HFFc6 (cell line): ENCODE results near the gene GALK1. TPM values are rescaled to one million over a fixed set of nuclear protein-coding genes. Genes with fewer than 3 reads are reported as not detected.

Experiments
- DNase-seq: peaks from one replicate; pipeline ENCODE4 v3.0.0-alpha.2; 2018
- H3K27ac Mint-ChIP-seq: 2 replicates; pipeline ENCODE4 v1.8.0; 2020; ENCODE audit warnings: mild to moderate bottlenecking, mixed read lengths
- H3K27me3 Mint-ChIP-seq: 2 replicates; pipeline ENCODE4 v1.8.0; 2021; ENCODE audit warnings: mild to moderate bottlenecking, moderate library complexity, mixed read lengths; ENCODE audit not compliant: insufficient read depth
- H3K36me3 Mint-ChIP-seq: 2 replicates; pipeline ENCODE4 v1.8.0; 2021; ENCODE audit warnings: low read depth, mixed read lengths
- H3K4me1 Mint-ChIP-seq: 2 replicates; pipeline ENCODE4 v1.8.0; 2020; ENCODE audit warnings: low read depth, mixed read lengths
- H3K4me3 Mint-ChIP-seq: 2 replicates; pipeline ENCODE4 v1.8.0; 2020; ENCODE audit warnings: mild to moderate bottlenecking, moderate library complexity, mixed read lengths
- H3K9me3 Mint-ChIP-seq: 2 replicates; pipeline ENCODE4 v1.8.0; 2020; ENCODE audit warnings: mild to moderate bottlenecking, mixed read lengths
- CTCF ChIP-seq: fragments of 200-600 bp; sonication (generic); IDR thresholded peaks from 2 replicates; pipeline ENCODE4 v1.5.0; 2021; ENCODE audit warnings: antibody characterized with exemption, mild to moderate bottlenecking
- total RNA-seq, 6 experiments: library from RNA; stranded (reverse); fragmentation: NEBNext Ultra II Directional; extraction: Animal tissue kit (Norgen Biotek cat#: 25700); gene quantifications; 2 replicates in 1 of 6; 3 replicates in 5 of 6; pipeline ENCODE4 v1.2.3, GENCODE V29; 2021

The GALK1 gene
- total RNA-seq, 6 experiments from 2014 or later = 33.8 to 43.2 (median 37.7) TPM

GRCh38 chr17:75750661-75751423 is 14.2 kb downstream of the GALK1 start:
- H3K9me3 Mint-ChIP-seq = no peaks in the 10 kb centered on the region
- H3K4me3 Mint-ChIP-seq = no peak overlapping the region
- peaks cover 1% of the 10 kb centered on the region for H3K27me3 Mint-ChIP-seq
- H3K4me1 Mint-ChIP-seq = peaks cover 20% of the 10 kb centered on the region
- no peaks in the 10 kb centered on the region for H3K36me3 Mint-ChIP-seq
- DNase-seq = no peak
- H3K27ac Mint-ChIP-seq = no peak overlapping the region
- TF ChIP-seq CTCF = no peak

GRCh38 chr17:75749545-75750389 is 15.2 kb downstream of the GALK1 start:
- TF ChIP-seq CTCF = peak; percentile 99
- DNase-seq = peak; percentile 56
- Mint-ChIP-seq H3K9me3 (no peaks in the 10 kb centered on the region), H3K4me3 (peak overlapping the region; percentile 28; the same call in 1 of the 2 replicates), H3K27me3 (peaks cover 1% of the 10 kb centered on the region), H3K27ac (no peak overlapping the region), H3K36me3 (no peaks in the 10 kb centered on the region), H3K4me1 (peaks cover 17% of the 10 kb centered on the region)

- H3K27me3 Mint-ChIP-seq = peaks cover 1% of the 10 kb centered on the region
- peaks cover 13% of the 10 kb centered on the region for H3K4me1 Mint-ChIP-seq
- no peak overlapping the region for H3K27ac Mint-ChIP-seq
- H3K36me3 Mint-ChIP-seq = no peaks in the 10 kb centered on the region
- no peak overlapping the region for H3K4me3 Mint-ChIP-seq
- no peak for DNase-seq
- no peaks in the 10 kb centered on the region for H3K9me3 Mint-ChIP-seq
- no peak for TF ChIP-seq CTCF
These were observed 16.3 kb downstream of the GALK1 start for GRCh38 chr17:75748706-75749105.

GRCh38 chr17:75743625-75744206 is 21.3 kb downstream of the GALK1 start:
- Mint-ChIP-seq H3K4me3 (no peak overlapping the region), H3K27me3 (peaks cover 1% of the 10 kb centered on the region)
- no peak for DNase-seq

More at GRCh38 chr17:75743625-75744206, 21.3 kb downstream of the GALK1 start:
- Mint-ChIP-seq H3K9me3 (no peaks in the 10 kb centered on the region), H3K4me1 (peaks cover 6% of the 10 kb centered on the region), H3K27ac (no peak overlapping the region), H3K36me3 (no peaks in the 10 kb centered on the region)
- no peak for TF ChIP-seq CTCF
